GM23248 (cell line): ENCODE results near the gene H1-8.

Experiments
- EZH2 ChIP-seq: fragments of 200-600 bp; sonication (generic); IDR thresholded peaks from 2 replicates; pipeline ENCODE4 v1.6.1; 2018; ENCODE audit warnings: antibody characterized with exemption, mild to moderate bottlenecking; ENCODE audit not compliant: insufficient read depth, poor library complexity, severe bottlenecking
- EZH2phosphoT487 ChIP-seq: fragments of 200-600 bp; sonication (generic); IDR thresholded peaks from 2 replicates; pipeline ENCODE4 v1.6.1; 2018; ENCODE audit warnings: antibody characterized with exemption, moderate library complexity, mild to moderate bottlenecking, low read depth; ENCODE audit not compliant: insufficient read depth

DNA sequence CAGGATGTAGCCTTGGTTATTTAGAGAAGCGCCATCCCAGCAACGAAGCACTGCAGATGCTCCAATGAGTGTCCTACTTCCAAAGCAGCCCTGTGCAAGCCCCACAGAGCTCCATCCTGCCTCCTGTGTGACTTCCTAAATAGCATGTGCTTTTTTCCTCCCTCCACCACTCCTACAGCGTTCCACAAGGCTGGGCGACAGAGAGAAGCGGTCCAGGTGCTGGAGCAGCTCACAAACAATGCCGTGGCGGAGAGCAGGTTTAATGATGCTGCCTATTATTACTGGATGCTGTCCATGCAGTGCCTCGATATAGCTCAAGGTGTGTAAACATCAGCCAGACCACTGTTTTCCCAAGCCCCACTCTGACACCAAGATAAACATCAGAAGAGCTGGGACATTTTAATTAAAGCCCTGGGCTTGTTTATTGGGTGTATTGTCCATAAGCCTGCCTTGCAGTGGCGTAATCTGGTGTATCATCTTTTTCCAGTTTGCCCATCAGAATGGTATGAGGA, 36.7 kb upstream of the H1-8 start:
- TF ChIP-seq EZH2 (no peak), EZH2phosphoT487 (no peak)
